Measurements from ENCODE around the gene SLC7A7. TPM values are rescaled to one million over a fixed set of nuclear protein-coding genes. Genes with fewer than 3 reads are reported as not detected.

Gene SLC7A7
- total and polyA plus RNA-seq, 12 donors: 4.0 to 30.5 (median 17.7) TPM

- no peak for DNase-seq
- intact Hi-C loops (cut with DNase I): no loop called here
- H3K27me3 ChIP-seq: no peaks in the 10 kb centered on the region
- no peak overlapping the region for H3K4me3 ChIP-seq
- H3K27ac ChIP-seq: no peak overlapping the region
- no peaks in the 10 kb centered on the region for H3K9me3 ChIP-seq (replicated peaks in 1 of 3)
- TF ChIP-seq CTCF (IDR thresholded peaks at IDR 0.05) (no peak), POLR2A (IDR thresholded peaks at IDR 0.05) (no peak)
- peaks cover 0 to 4% of the 10 kb centered on the region in 2 donors for H3K4me1 ChIP-seq (replicated peaks in 1 of 2)
- H3K36me3 ChIP-seq (replicated peaks in 1 of 2): no peaks in the 10 kb centered on the region
- 56 to 59% (median 59%) methylated on average over 2 of the region's 2 CpGs for WGBS, 4 donors
Observed at GRCh38 chr14:22798528-22798927, 16.7 kb downstream of the SLC7A7 start.

GRCh38 chr14:22797017-22797917, 18.0 kb downstream of the SLC7A7 start:
- H3K36me3 ChIP-seq (replicated peaks in 1 of 2): no peaks in the 10 kb centered on the region
- H3K9me3 ChIP-seq (replicated peaks in 1 of 3): no peaks in the 10 kb centered on the region
- H3K4me3 ChIP-seq: no peak overlapping the region
- WGBS, 4 donors: 40 to 41% (median 40%) methylated on average over 5 of the region's 5 CpGs
- peaks cover 0 to 4% of the 10 kb centered on the region in 2 donors for H3K4me1 ChIP-seq (replicated peaks in 1 of 2)
- no peaks in the 10 kb centered on the region for H3K27me3 ChIP-seq
- no peak overlapping the region for H3K27ac ChIP-seq
- intact Hi-C loops (cut with DNase I): no loop called here
- DNase-seq: no peak
- TF ChIP-seq CTCF (IDR thresholded peaks at IDR 0.05): no peak
- TF ChIP-seq POLR2A (IDR thresholded peaks at IDR 0.05): no peak

GRCh38 chr14:22796087-22796707, 19.0 kb downstream of the SLC7A7 start:
- no peak for DNase-seq
- peaks cover 0 to 4% of the 10 kb centered on the region in 2 donors for H3K4me1 ChIP-seq (replicated peaks in 1 of 2)
- no peak overlapping the region for H3K4me3 ChIP-seq
- WGBS, 4 donors: 38 to 82% (median 62%) methylated on average over 3 to 5 of the region's 5 CpGs
- no peak for TF ChIP-seq POLR2A (IDR thresholded peaks at IDR 0.05)
- no peak for TF ChIP-seq CTCF (IDR thresholded peaks at IDR 0.05)
- H3K27ac ChIP-seq: no peak overlapping the region
- H3K9me3 ChIP-seq (replicated peaks in 1 of 3): no peaks in the 10 kb centered on the region
- intact Hi-C loops (cut with DNase I): no loop called here
- no peaks in the 10 kb centered on the region for H3K36me3 ChIP-seq (replicated peaks in 1 of 2)
- no peaks in the 10 kb centered on the region for H3K27me3 ChIP-seq

GRCh38 chr14:22794551-22794951, 20.7 kb downstream of the SLC7A7 start:
- H3K27ac ChIP-seq: no peak overlapping the region
- TF ChIP-seq POLR2A (IDR thresholded peaks at IDR 0.05): no peak
- DNase-seq: no peak
- intact Hi-C loops (cut with DNase I): no loop called here
- no peak overlapping the region for H3K4me3 ChIP-seq
- no peaks in the 10 kb centered on the region for H3K27me3 ChIP-seq
- H3K4me1 ChIP-seq (replicated peaks in 1 of 2): peaks cover 0 to 4% of the 10 kb centered on the region in 2 donors
- no peaks in the 10 kb centered on the region for H3K9me3 ChIP-seq (replicated peaks in 1 of 3)
- WGBS, 4 donors: 75 to 84% (median 77%) methylated on average over 6 to 7 of the region's 7 CpGs
- no peaks in the 10 kb centered on the region for H3K36me3 ChIP-seq (replicated peaks in 1 of 2)
